ENCODE measurements around the gene GKAP1.

GKAP1 gene

GRCh38 chr9:83715794-83716193 lies 101.8 kb downstream of the GKAP1 start:
- Histone ChIP-seq H3K9ac (ENCODE audit: low read depth, low read length) (no peak overlapping the region), H3K79me2 (ENCODE audit: insufficient read depth, low read length) (no peaks in the 10 kb centered on the region), H3K36me3 (ENCODE audit: insufficient read depth, low read length) (no peaks in the 10 kb centered on the region), H3K27ac (ENCODE audit: low read length) (no peak overlapping the region), H3K4me1 (ENCODE audit: insufficient read depth, low read length) (no peaks in the 10 kb centered on the region), H3K27me3 (ENCODE audit: insufficient read depth, low read length, poor library complexity) (no peaks in the 10 kb centered on the region), H3K4me2 (ENCODE audit: insufficient read depth, low read length) (no peak overlapping the region), H3K9me3 (ENCODE audit: insufficient read depth, low read length, severe bottlenecking) (no peaks in the 10 kb centered on the region), H2AFZ (ENCODE audit: low read depth, low read length) (no peak overlapping the region), H4K20me1 (ENCODE audit: insufficient read depth, low read length) (no peaks in the 10 kb centered on the region), H3K4me3 (ENCODE audit: low read depth in 1 of 2, low read length in 2 of 2) (no peak overlapping the region)
- TF ChIP-seq CTCF (IDR thresholded peaks at IDR 0.05; ENCODE audit: borderline replicate concordance, extremely low read depth, low read length, poor library complexity, severe bottlenecking), result no peak
- no peak for TF ChIP-seq EZH2 (IDR thresholded peaks at IDR 0.05; ENCODE audit: borderline replicate concordance, low read depth, low read length, severe bottlenecking)
- no peak for ATAC-seq (ENCODE audit: insufficient read depth, low read depth)
- DNase-seq, result no peak

- H3K79me2 ChIP-seq (ENCODE audit: insufficient read depth, low read length), result no peaks in the 10 kb centered on the region
- H3K36me3 ChIP-seq (ENCODE audit: insufficient read depth, low read length), result no peaks in the 10 kb centered on the region
- H3K27me3 ChIP-seq (ENCODE audit: insufficient read depth, low read length, poor library complexity), result no peaks in the 10 kb centered on the region
- H3K27ac ChIP-seq (ENCODE audit: low read length), result no peak overlapping the region
- H4K20me1 ChIP-seq (ENCODE audit: insufficient read depth, low read length), result no peaks in the 10 kb centered on the region
- no peak overlapping the region for H2AFZ ChIP-seq (ENCODE audit: low read depth, low read length)
- no peak for TF ChIP-seq CTCF (IDR thresholded peaks at IDR 0.05; ENCODE audit: borderline replicate concordance, extremely low read depth, low read length, poor library complexity, severe bottlenecking)
- no peak for TF ChIP-seq EZH2 (IDR thresholded peaks at IDR 0.05; ENCODE audit: borderline replicate concordance, low read depth, low read length, severe bottlenecking)
- H3K4me1 ChIP-seq (ENCODE audit: insufficient read depth, low read length), result no peaks in the 10 kb centered on the region
- H3K9me3 ChIP-seq (ENCODE audit: insufficient read depth, low read length, severe bottlenecking), result no peaks in the 10 kb centered on the region
- ATAC-seq (ENCODE audit: insufficient read depth, low read depth), result no peak
- H3K4me3 ChIP-seq (ENCODE audit: low read depth in 1 of 2, low read length in 2 of 2), result no peak overlapping the region
- no peak overlapping the region for H3K9ac ChIP-seq (ENCODE audit: low read depth, low read length)
- DNase-seq, result no peak
- no peak overlapping the region for H3K4me2 ChIP-seq (ENCODE audit: insufficient read depth, low read length)
Measured at GRCh38 chr9:83715221-83715620, 102.3 kb downstream of the GKAP1 start.

- Histone ChIP-seq H3K9ac (ENCODE audit: low read depth, low read length) (no peak overlapping the region), H3K4me3 (ENCODE audit: low read depth in 1 of 2, low read length in 2 of 2) (no peak overlapping the region), H3K27ac (ENCODE audit: low read length) (no peak overlapping the region), H3K36me3 (ENCODE audit: insufficient read depth, low read length) (no peaks in the 10 kb centered on the region), H3K4me2 (ENCODE audit: insufficient read depth, low read length) (no peak overlapping the region), H4K20me1 (ENCODE audit: insufficient read depth, low read length) (no peaks in the 10 kb centered on the region), H3K9me3 (ENCODE audit: insufficient read depth, low read length, severe bottlenecking) (no peaks in the 10 kb centered on the region), H2AFZ (ENCODE audit: low read depth, low read length) (no peak overlapping the region), H3K79me2 (ENCODE audit: insufficient read depth, low read length) (0 out of 2 replicates have a peak, but pooled peaks cover 2% of the 10 kb centered on the region), H3K4me1 (ENCODE audit: insufficient read depth, low read length) (peaks cover 3% of the 10 kb centered on the region; the same call in 1 of the 2 replicates), H3K27me3 (ENCODE audit: insufficient read depth, low read length, poor library complexity) (no peaks in the 10 kb centered on the region)
- ATAC-seq (ENCODE audit: insufficient read depth, low read depth) (peak; percentile 37; the same call in 1 of the 3 replicates), DNase-seq (no peak)
- no peak for TF ChIP-seq EZH2 (IDR thresholded peaks at IDR 0.05; ENCODE audit: borderline replicate concordance, low read depth, low read length, severe bottlenecking)
- peak; percentile 41 for TF ChIP-seq CTCF (IDR thresholded peaks at IDR 0.05; ENCODE audit: borderline replicate concordance, extremely low read depth, low read length, poor library complexity, severe bottlenecking)
Measured at GRCh38 chr9:83714329-83714728, 103.2 kb downstream of the GKAP1 start.
